WTC11 (cell line): ENCODE results near the gene ERMAP.

Source experiments
- CTCF ChIP-seq: fragments of 200-600 bp; IDR thresholded peaks from 2 replicates; pipeline ENCODE4 v1.8.0; 2022; ENCODE audit warnings: antibody characterized with exemption
- SMAD3 ChIP-seq: sonication (generic); formaldehyde crosslinking; IDR thresholded peaks from 2 replicates; pipeline ENCODE4 v1.8.0; 2022; ENCODE audit warnings: missing genetic modification reagents, mild to moderate bottlenecking, borderline replicate concordance
- USF1 ChIP-seq: sonication (generic); formaldehyde crosslinking; IDR thresholded peaks from 2 replicates; pipeline ENCODE4 v1.8.0; 2022; ENCODE audit warnings: mild to moderate bottlenecking, missing genetic modification reagents
- ZNF416 ChIP-seq: fragments of 250-450 bp; sonication (Bioruptor Pico); IDR thresholded peaks from 2 replicates; pipeline ENCODE4 v1.9.0; 2021; ENCODE audit warnings: mild to moderate bottlenecking, inconsistent platforms

GRCh38 chr1:42830631-42831030 is 13.7 kb downstream of the ERMAP start:
- TF ChIP-seq CTCF = no peak
- TF ChIP-seq SMAD3 (CRISPR knock-in tag) = no peak
- no peak for TF ChIP-seq ZNF416 (CRISPR knock-in tag)
- TF ChIP-seq USF1 (CRISPR knock-in tag) = no peak
